Vagina (tissue), 2 donors: ENCODE data around the gene PLPPR4.

Experiments
- CTCF ChIP-seq, 3 experiments: fragments of 450-650 bp in 2 of 3; fragments of 200-600 bp in 1 of 3; sonication (generic) in 1 of 3; IDR thresholded peaks; one replicate each; pipeline ENCODE4 v1.5.1; 2017 to 2019; ENCODE audit warnings: antibody characterized with exemption in 3 of 3, mild to moderate bottlenecking in 2 of 3, moderate library complexity in 2 of 3
- POLR2A ChIP-seq, 2 donors: fragments of 450-650 bp; IDR thresholded peaks; one replicate each; pipeline ENCODE4 v1.6.1; 2017; ENCODE audit warnings: antibody characterized with exemption in 2 of 2, mild to moderate bottlenecking in 2 of 2, moderate library complexity in 2 of 2

- TF ChIP-seq CTCF (IDR thresholded peaks at IDR 0.05) (no peak), POLR2A (IDR thresholded peaks at IDR 0.05) (no peak)
These were observed 30.8 kb upstream of the PLPPR4 start for GRCh38 chr1:99233446-99233845.
